Esophagus muscularis mucosa (tissue), 4 donors: Measurements from ENCODE around the gene NFATC3. TPM values are rescaled to one million over a fixed set of nuclear protein-coding genes. Genes with fewer than 3 reads are reported as not detected.

Experiments
- DNase-seq: peaks from one replicate; pipeline ENCODE4 v3.0.0-alpha.2; 2017; ENCODE audit errors: extremely low spot score
- H3K27ac ChIP-seq, 4 donors: fragments of 200-600 bp; sonication (generic); replicated peaks in 1 of 4; 1 replicate in 3 of 4; 2 replicates in 1 of 4; pipeline ENCODE4 v1.5.1; 2016 to 2019; ENCODE audit warnings: mild to moderate bottlenecking in 1 of 4
- H3K27me3 ChIP-seq, 4 donors: fragments of 200-600 bp; sonication (generic); one replicate each; pipeline versions ENCODE4 v1.5.1 to v1.6.0; 2016 to 2019
- H3K36me3 ChIP-seq, 4 donors: fragments of 200-600 bp; sonication (generic); one replicate each; pipeline ENCODE4 v1.5.1; 2016 to 2019
- H3K4me1 ChIP-seq, 4 donors: fragments of 200-600 bp; sonication (generic); one replicate each; pipeline ENCODE4 v1.5.1; 2016 to 2019
- H3K4me3 ChIP-seq, 4 donors: fragments of 200-600 bp; sonication (generic); 1 replicate in 2 of 4; 2 replicates in 2 of 4; pipeline ENCODE4 v1.5.1; 2016 to 2019; ENCODE audit warnings: mild to moderate bottlenecking in 4 of 4, moderate library complexity in 1 of 4
- H3K9me3 ChIP-seq, 4 donors: fragments of 200-600 bp; sonication (generic); 1 replicate in 3 of 4; 2 replicates in 1 of 4; pipeline ENCODE4 v1.5.1; 2016 to 2019
- EP300 ChIP-seq: sonication (generic); formaldehyde crosslinking; IDR thresholded peaks from one replicate; pipeline ENCODE4 v1.6.1; 2017; ENCODE audit warnings: antibody characterized with exemption
- POLR2A ChIP-seq: fragments of 450-650 bp; IDR thresholded peaks from one replicate; pipeline ENCODE4 v1.6.1; 2017; ENCODE audit warnings: antibody characterized with exemption, moderate library complexity, mild to moderate bottlenecking, low read depth
- POLR2AphosphoS5 ChIP-seq, 2 donors: sonication (generic); formaldehyde crosslinking; IDR thresholded peaks; one replicate each; pipeline ENCODE4 v1.6.1; 2017; ENCODE audit warnings: antibody characterized with exemption in 2 of 2
- WGBS: methylation state at CpG from one replicate; pipeline ENCODE4 v1.1.5; 2018; 5-methylcytosine and 5-hydroxymethylcytosine counted together
- intact Hi-C: fragments of 100-400 bp; cut with DNase I; formaldehyde crosslinking; loops from one replicate; pipeline ENCODE4 v1.15.1; 2023
- total RNA-seq, 4 donors: library from RNA; depleted of rRNA; stranded (reverse); fragments of >200 nt; gene quantifications; one replicate each; pipeline versions ENCODE4 v1.1.0 to v1.2.1, GENCODE V29; 2016
- TF ChIP-seq, protein P1 (sequence below), 3 experiments: fragments of 200-600 bp in 2 of 3; fragments of 450-650 bp in 1 of 3; sonication (generic) in 2 of 3; IDR thresholded peaks; one replicate each; pipeline ENCODE4 v1.5.1; 2017 to 2019; ENCODE audit warnings: antibody characterized with exemption in 3 of 3, mild to moderate bottlenecking in 2 of 3, moderate library complexity in 1 of 3

Gene NFATC3
- total RNA-seq: 10 to 100 TPM; 44.6 to 56.8 (median 50.8) TPM

GRCh38 chr16:68085259-68086071, at the start of gene NFATC3:
Gene NFATC3 (plus strand): TSS chr16:68085370. CDS start chr16:68085682, 312 bp downstream.
- H3K27ac ChIP-seq: peak within 1 kb of the TSS; percentile 91 to 99 (median 95)
- H3K4me1 ChIP-seq: peaks cover 45 to 82% (median 69%) of the 10 kb centered on the region in 4 donors
- no peaks in the 10 kb centered on the region for H3K27me3 ChIP-seq
- TF ChIP-seq POLR2A: peak; percentile 45
- no peak for TF ChIP-seq EP300
- TF ChIP-seq, protein P1, sequence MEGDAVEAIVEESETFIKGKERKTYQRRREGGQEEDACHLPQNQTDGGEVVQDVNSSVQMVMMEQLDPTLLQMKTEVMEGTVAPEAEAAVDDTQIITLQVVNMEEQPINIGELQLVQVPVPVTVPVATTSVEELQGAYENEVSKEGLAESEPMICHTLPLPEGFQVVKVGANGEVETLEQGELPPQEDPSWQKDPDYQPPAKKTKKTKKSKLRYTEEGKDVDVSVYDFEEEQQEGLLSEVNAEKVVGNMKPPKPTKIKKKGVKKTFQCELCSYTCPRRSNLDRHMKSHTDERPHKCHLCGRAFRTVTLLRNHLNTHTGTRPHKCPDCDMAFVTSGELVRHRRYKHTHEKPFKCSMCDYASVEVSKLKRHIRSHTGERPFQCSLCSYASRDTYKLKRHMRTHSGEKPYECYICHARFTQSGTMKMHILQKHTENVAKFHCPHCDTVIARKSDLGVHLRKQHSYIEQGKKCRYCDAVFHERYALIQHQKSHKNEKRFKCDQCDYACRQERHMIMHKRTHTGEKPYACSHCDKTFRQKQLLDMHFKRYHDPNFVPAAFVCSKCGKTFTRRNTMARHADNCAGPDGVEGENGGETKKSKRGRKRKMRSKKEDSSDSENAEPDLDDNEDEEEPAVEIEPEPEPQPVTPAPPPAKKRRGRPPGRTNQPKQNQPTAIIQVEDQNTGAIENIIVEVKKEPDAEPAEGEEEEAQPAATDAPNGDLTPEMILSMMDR (IDR thresholded peaks at IDR 0.05): no peak
- TF ChIP-seq POLR2AphosphoS5 (IDR thresholded peaks at IDR 0.05): peak; percentile 33 to 70
- H3K36me3 ChIP-seq: no peaks in the 10 kb centered on the region
- no peaks in the 10 kb centered on the region for H3K9me3 ChIP-seq
- peak within 1 kb of the TSS; percentile 71 to 93 (median 88) for H3K4me3 ChIP-seq
- 0% methylated on average over 24 of the region's 104 CpGs for WGBS
- DNase-seq: peak; percentile 93
- intact Hi-C loops: loop anchor here (5.0 kb wide), 1 partner anchor 152 kb away; the partner anchor contains the start of gene ESRP2

DNA sequence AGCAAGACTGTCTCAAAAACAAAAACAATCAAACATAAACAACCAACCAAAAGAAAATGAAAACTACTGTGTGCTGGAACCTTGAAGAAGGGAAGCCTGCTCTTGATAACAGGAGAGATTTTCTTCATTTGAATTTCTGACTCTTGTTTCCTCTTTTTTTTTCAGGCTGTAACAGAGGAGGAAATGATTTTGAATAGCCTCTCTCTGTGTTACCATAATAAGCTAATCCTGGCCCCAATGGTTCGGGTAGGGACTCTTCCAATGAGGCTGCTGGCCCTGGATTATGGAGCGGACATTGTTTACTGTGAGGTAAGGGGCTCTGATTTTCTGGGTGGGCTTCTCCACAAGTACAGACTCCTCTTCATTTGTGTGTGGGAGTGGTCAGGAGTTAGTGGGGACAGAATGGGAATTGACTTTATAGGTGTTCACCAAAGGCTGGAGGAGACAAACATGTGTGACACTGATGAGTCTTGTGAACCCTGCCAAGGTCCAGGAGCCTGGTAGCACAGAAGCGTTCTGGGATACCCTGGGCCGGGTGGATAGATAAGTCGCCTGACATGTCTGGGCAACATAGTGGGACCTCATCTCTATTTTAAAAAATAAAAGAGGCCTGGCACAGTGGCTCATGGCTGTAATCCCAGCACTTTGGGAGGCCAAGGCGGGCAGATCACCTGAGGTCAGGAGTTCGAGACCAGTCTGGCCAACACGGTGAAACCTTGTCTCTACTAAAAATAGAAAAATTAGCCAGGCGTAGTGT, 47.2 kb upstream of the NFATC3 start:
- H3K27ac ChIP-seq: no peak overlapping the region
- no peak overlapping the region for H3K4me3 ChIP-seq
- 86% methylated on average over 9 of the region's 9 CpGs for WGBS
- intact Hi-C loops: no loop called here
- TF ChIP-seq EP300: no peak
- TF ChIP-seq, protein P1 (IDR thresholded peaks at IDR 0.05): no peak
- TF ChIP-seq POLR2A: no peak
- no peak for TF ChIP-seq POLR2AphosphoS5 (IDR thresholded peaks at IDR 0.05)
- no peaks in the 10 kb centered on the region for H3K9me3 ChIP-seq
- no peaks in the 10 kb centered on the region for H3K27me3 ChIP-seq
- no peak for DNase-seq
- H3K36me3 ChIP-seq: peaks cover 0 to 39% (median 10%) of the 10 kb centered on the region in 4 donors
- H3K4me1 ChIP-seq: peaks cover 0 to 10% (median 3%) of the 10 kb centered on the region in 4 donors

GRCh38 chr16:68040506-68041288, 44.5 kb upstream of the NFATC3 start:
- intact Hi-C loops: loop anchor here (5.0 kb wide), 3 partner anchors 48 to 223 kb away; partner anchors contain the start of gene NRN1L
- 61% methylated on average over 7 of the region's 14 CpGs for WGBS
- H3K27me3 ChIP-seq: no peaks in the 10 kb centered on the region
- no peaks in the 10 kb centered on the region for H3K9me3 ChIP-seq
- peaks cover 0 to 41% (median 10%) of the 10 kb centered on the region in 4 donors for H3K36me3 ChIP-seq
- no peak overlapping the region for H3K4me3 ChIP-seq
- peaks cover 0 to 10% (median 3%) of the 10 kb centered on the region in 4 donors for H3K4me1 ChIP-seq
- peak; percentile 96 for DNase-seq
- H3K27ac ChIP-seq: no peak overlapping the region
- TF ChIP-seq, protein P1 (IDR thresholded peaks at IDR 0.05): peak; percentile 83 to 88 (median 87)
- TF ChIP-seq POLR2AphosphoS5 (IDR thresholded peaks at IDR 0.05): peak in 1 of 2 donors; percentile 19
- TF ChIP-seq POLR2A: no peak
- no peak for TF ChIP-seq EP300

DNA sequence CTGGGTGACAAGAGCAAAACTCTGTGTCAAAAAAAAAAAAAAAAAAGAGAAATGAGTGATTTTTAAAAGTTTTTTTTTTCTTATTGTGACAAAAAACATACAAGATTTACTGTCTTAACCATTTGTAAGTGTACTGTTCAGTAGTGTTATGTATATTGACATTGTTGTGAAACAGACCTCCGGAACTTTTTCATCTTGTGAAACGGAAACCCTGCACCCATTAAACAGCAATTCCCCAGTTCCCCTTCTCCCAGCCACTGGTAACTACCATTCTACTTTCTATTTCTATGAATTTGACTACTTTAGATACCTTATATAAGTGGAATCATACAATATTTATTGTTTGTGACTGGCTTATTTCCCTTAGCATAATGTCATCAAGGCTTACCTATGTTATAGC, 43.4 kb upstream of the NFATC3 start:
- Histone ChIP-seq H3K36me3 (peaks cover 0 to 37% (median 10%) of the 10 kb centered on the region in 4 donors), H3K27me3 (no peaks in the 10 kb centered on the region), H3K4me1 (peaks cover 0 to 10% (median 3%) of the 10 kb centered on the region in 4 donors), H3K4me3 (no peak overlapping the region), H3K27ac (no peak overlapping the region), H3K9me3 (no peaks in the 10 kb centered on the region)
- DNase-seq: no peak
- TF ChIP-seq POLR2AphosphoS5 (IDR thresholded peaks at IDR 0.05) (no peak), EP300 (no peak), POLR2A (no peak)
- TF ChIP-seq, protein P1 (IDR thresholded peaks at IDR 0.05): no peak
- 81% methylated on average over 2 of the region's 2 CpGs for WGBS
- intact Hi-C loops: loop anchor here (5.0 kb wide), 3 partner anchors 49 to 224 kb away; partner anchors contain the start of gene NRN1L
